Dedifferentiated amniotic fluid mesenchymal stem cell (primary cell): Measurements from ENCODE around the gene SMC3.

Experiments used
- DNase-seq: peaks from one replicate; pipeline ENCODE4 v3.0.0-alpha.2; 2016; ENCODE audit errors: extremely low spot score

SMC3 gene

GRCh38 chr10:110546077-110546476, 21.4 kb upstream of the SMC3 start:
- no peak for DNase-seq

DNA sequence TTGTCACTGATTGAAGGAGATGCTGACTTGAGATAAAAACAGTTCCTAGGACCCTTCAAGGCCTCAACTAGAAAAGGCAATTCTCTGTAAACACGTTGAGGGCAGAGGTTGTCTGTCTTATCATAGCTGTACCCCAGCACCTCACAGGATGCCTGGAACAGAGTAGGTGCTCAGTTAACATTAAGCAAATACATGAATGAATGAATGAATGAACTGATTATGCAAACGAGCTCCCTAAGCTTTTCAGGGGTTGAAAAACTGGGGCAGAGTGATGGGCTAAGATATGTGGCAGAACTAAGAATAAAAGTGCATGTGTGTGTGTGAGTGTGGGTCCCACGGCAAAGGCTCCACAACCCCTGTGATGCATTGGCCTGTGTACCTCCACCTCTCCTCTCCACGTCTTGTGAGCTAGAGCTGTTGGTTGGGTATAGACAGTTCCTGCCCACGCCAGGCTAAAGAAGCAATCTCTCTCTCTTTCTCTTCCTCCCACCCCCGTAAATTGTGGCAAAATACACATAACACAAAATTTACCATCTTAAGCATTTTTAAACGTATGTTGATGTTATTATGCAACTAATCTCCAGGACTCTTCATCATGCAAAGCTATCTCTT, 20.9 kb upstream of the SMC3 start:
- DNase-seq: no peak

GRCh38 chr10:110547139-110547761, 20.2 kb upstream of the SMC3 start:
- peak; percentile 87 for DNase-seq

GRCh38 chr10:110548002-110548401, 19.5 kb upstream of the SMC3 start:
- DNase-seq: no peak

GRCh38 chr10:110549211-110549610, 18.3 kb upstream of the SMC3 start:
- no peak for DNase-seq

GRCh38 chr10:110553905-110554304, 13.6 kb upstream of the SMC3 start:
- no peak for DNase-seq

- no peak for DNase-seq
These were observed 11.2 kb upstream of the SMC3 start for GRCh38 chr10:110556296-110556695.

- DNase-seq: no peak
These were observed 10.4 kb upstream of the SMC3 start for GRCh38 chr10:110556969-110557601.

DNA sequence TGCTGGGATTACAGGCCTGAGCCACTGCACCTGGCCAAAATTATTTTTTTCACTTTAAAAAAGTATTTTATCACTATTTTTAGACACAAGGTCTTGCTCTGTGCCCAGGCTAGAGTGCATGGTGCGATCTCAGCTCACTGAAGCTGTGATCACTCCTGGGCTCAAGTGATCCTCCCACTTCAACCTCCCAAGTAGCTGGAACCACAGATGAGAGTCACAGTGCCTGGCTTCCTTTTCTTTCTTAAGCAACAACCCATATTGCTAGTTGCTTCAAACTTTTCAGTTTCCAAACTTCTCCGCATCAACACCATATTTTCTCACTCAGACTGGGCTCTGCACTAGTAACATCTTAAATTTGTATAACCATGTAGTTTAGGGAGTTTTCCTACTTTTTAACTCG, 9.5 kb upstream of the SMC3 start:
- DNase-seq: no peak

- DNase-seq: no peak
These were observed 7.5 kb upstream of the SMC3 start for GRCh38 chr10:110560012-110560411.

- DNase-seq: no peak
These were observed 6.2 kb upstream of the SMC3 start for GRCh38 chr10:110561292-110561691.

- no peak for DNase-seq
These were observed 5.1 kb upstream of the SMC3 start for GRCh38 chr10:110562348-110562747.

GRCh38 chr10:110563132-110563531, 4.4 kb upstream of the SMC3 start:
- DNase-seq: no peak

DNA sequence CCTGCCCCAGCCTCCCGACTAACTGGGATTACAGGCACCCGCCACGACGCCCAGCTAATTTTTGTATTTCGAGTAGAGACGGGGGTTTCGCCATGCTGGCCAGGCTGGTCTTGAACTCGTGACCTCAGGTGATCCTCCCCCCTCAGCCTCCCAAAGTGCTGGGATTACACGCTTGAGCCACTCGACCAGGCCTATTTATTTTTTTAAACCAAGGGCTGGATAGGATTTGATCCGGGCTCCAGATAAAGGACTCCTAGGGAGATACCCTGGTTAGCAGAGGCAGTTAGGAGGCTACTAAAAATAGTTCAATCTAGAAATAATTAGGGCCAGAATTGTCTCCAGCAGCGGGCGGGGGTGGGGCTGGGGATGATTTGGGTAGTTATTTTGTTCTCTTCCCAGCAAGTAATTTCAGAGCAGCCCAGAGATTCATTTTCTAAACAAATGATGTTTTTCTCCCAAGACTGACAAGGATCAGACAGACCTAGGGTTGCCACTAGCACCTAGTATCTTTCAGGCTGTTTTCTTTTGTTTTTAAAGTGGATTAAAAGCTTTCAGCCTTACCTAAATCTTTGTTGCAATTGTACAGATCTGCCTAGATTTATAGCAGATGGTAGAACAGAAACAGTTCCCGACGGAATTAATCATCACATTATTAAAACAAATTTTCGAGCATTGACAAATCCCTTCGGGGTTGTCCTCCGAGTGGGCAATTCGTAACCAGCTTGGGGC, 859 bp upstream of the SMC3 start:
- DNase-seq: no peak

GRCh38 chr10:110568055-110568735, 700 bp downstream of the SMC3 start:
- DNase-seq: no peak

GRCh38 chr10:110569122-110569521, 1.6 kb downstream of the SMC3 start:
- no peak for DNase-seq

DNA sequence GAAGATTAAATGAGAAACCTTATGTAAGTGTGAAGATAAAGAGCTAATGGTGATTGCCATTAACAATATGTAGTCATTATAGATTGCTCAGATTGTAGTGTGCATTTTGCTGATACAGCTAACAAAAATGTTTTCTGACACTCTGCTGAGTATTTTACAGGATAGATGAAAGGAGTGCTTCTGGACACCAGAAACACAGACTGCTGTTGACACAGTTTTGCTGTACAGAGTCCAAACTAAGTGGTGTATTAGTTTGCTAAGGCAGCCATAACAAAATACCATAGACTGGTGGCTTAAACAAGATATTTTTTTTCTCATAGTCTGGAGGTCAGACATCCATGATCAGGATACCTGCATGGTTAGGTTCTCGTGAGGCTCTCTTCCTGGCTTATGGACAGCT, 2.2 kb downstream of the SMC3 start:
- no peak for DNase-seq

DNA sequence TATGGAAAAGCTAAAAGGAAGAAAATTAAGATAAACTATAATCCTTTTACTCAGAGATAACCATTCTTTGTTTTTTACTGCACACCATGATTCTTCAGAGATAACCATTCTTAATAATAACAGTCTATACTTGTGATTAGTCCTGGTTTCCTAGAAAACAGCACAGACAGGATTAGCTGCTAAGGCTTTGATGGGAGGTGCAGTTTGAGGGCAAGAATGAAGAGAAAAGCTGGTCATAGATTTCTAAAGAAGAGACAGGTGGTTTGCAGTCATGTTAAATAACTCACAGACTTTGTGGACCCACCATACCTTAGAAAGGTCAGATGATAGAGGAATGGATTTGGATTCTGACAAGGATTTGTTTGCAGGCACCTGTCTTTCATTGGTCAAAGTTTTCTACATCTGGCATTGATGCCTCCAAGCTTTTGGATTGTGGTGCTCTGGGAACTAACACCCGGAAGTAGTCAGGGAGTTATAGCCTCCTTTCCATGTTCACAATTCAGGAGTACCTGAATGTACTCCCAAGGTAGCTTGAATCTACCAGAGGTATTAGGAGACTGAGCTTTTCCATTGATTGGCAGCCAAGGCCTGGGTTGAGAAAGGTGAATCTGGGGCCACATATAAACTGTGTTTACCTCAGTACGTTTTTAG, 3.7 kb downstream of the SMC3 start:
- DNase-seq: no peak

GRCh38 chr10:110572862-110573261, 5.4 kb downstream of the SMC3 start:
- DNase-seq: no peak

DNA sequence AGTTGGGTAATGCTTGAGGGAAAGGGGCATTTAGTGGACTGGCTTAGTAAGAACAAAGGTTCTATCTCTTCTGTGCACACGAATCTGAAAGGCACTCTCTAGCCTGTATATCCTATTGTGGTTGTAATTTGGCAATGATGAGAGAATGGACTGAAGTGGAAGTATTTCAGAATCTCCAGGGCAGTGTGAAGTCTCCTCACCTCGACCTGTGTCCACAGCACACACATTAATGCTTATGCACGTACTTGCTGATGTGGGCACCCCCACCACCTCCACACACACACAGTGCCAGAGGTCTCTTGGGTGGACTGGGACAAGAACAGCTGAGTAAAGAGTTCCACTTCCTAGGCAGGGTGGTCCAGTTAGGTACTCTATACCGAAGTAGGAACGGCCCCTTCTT, 6.9 kb downstream of the SMC3 start:
- no peak for DNase-seq

GRCh38 chr10:110576220-110576619, 8.7 kb downstream of the SMC3 start:
- DNase-seq: no peak

GRCh38 chr10:110577056-110577455, 9.6 kb downstream of the SMC3 start:
- no peak for DNase-seq
